ENCODE data around the gene ABR.

DNA sequence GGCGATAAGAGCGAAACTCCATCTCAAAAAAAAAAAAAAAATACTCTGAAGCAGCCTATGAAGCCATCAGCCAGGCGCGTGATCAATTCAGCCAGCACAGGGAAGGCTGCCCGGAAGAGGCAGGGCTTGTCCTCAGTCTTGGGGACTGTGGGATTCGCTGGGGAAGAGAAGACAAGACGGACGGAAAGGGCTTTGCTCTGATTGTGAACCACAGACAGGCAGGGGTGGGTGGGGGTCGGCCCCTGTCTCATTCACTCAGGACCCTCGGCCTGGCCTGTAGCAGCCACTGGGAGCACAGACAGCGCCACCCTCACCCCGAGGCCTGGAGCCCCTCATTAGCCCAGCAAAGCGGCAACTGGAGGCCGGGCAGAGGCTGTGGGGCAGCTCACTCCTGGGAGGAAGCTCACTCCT, 37.2 kb downstream of the ABR start:
- TF ChIP-seq, protein P1, sequence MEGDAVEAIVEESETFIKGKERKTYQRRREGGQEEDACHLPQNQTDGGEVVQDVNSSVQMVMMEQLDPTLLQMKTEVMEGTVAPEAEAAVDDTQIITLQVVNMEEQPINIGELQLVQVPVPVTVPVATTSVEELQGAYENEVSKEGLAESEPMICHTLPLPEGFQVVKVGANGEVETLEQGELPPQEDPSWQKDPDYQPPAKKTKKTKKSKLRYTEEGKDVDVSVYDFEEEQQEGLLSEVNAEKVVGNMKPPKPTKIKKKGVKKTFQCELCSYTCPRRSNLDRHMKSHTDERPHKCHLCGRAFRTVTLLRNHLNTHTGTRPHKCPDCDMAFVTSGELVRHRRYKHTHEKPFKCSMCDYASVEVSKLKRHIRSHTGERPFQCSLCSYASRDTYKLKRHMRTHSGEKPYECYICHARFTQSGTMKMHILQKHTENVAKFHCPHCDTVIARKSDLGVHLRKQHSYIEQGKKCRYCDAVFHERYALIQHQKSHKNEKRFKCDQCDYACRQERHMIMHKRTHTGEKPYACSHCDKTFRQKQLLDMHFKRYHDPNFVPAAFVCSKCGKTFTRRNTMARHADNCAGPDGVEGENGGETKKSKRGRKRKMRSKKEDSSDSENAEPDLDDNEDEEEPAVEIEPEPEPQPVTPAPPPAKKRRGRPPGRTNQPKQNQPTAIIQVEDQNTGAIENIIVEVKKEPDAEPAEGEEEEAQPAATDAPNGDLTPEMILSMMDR (IDR thresholded peaks at IDR 0.05; ENCODE audit: low read depth, low read length), result no peak
- no peak for TF ChIP-seq EZH2phosphoT487 (IDR thresholded peaks at IDR 0.05; ENCODE audit: low read depth)

Measured in OCI-LY3 (cell line).